Measurements from ENCODE around the gene AOPEP. TPM values are rescaled to one million over a fixed set of nuclear protein-coding genes. Genes with fewer than 3 reads are reported as not detected.
A peak's percentile ranks its signal among the peaks of the same experiment; 100 is the strongest.

Gene AOPEP
- total and polyA plus RNA-seq, 12 donors, result 110 to 250 (median 161) TPM

GRCh38 chr9:95129476-95130291 is 403.2 kb downstream of the AOPEP start:
- no peak for TF ChIP-seq CTCF (IDR thresholded peaks at IDR 0.05)
- H3K9me3 ChIP-seq, result no peaks in the 10 kb centered on the region
- peaks cover 0 to 9% (median 0%) of the 10 kb centered on the region in 9 donors for H3K36me3 ChIP-seq
- H3K27ac ChIP-seq, result no peak overlapping the region
- ATAC-seq (no peak), DNase-seq (no peak)
- H3K4me1 ChIP-seq, result peaks cover 0 to 11% (median 6%) of the 10 kb centered on the region in 9 donors
- H3K4me3 ChIP-seq, result no peak overlapping the region
- intact Hi-C loops (cut with DNase I), result loop anchor here in 7 of 10 donors (2.0 to 10.0 kb wide), 6 partner anchors 345 to 462 kb away; no protein-coding TSS in a partner anchor
- H3K27me3 ChIP-seq, result no peaks in the 10 kb centered on the region
- 94% methylated on average over 8 of the region's 8 CpGs for WGBS, 2 donors

GRCh38 chr9:95130484-95130883 is 404.0 kb downstream of the AOPEP start:
- peaks cover 0 to 10% (median 0%) of the 10 kb centered on the region in 9 donors for H3K36me3 ChIP-seq
- ATAC-seq, result no peak
- 86 to 92% methylated on average over 5 of the region's 5 CpGs for WGBS, 2 donors
- TF ChIP-seq CTCF (IDR thresholded peaks at IDR 0.05), result no peak
- no peak for DNase-seq
- H3K27me3 ChIP-seq, result no peaks in the 10 kb centered on the region
- H3K27ac ChIP-seq, result no peak overlapping the region
- intact Hi-C loops (cut with DNase I), result loop anchor here in 2 of 10 donors (2.0 to 5.0 kb wide), 2 partner anchors 348 to 463 kb away; no protein-coding TSS in a partner anchor
- peaks cover 0 to 11% (median 6%) of the 10 kb centered on the region in 9 donors for H3K4me1 ChIP-seq
- H3K9me3 ChIP-seq, result no peaks in the 10 kb centered on the region
- H3K4me3 ChIP-seq, result no peak overlapping the region

- intact Hi-C loops (cut with DNase I), result loop anchor here in 4 of 10 donors (1.0 to 5.0 kb wide), 3 partner anchors 348 to 464 kb away; no protein-coding TSS in a partner anchor
- 41 to 45% methylated on average over 7 of the region's 7 CpGs for WGBS, 2 donors
- TF ChIP-seq CTCF (IDR thresholded peaks at IDR 0.05), result peak; percentile 57 to 89 (median 85)
- ATAC-seq (peak in 7 of 8 donors; percentile 37 to 59 (median 43)), DNase-seq (peak; percentile 47 to 67)
- no peaks in the 10 kb centered on the region for H3K27me3 ChIP-seq
- peaks cover 0 to 10% (median 0%) of the 10 kb centered on the region in 9 donors for H3K36me3 ChIP-seq
- H3K4me1 ChIP-seq, result peaks cover 0 to 11% (median 6%) of the 10 kb centered on the region in 9 donors
- H3K9me3 ChIP-seq, result no peaks in the 10 kb centered on the region
- H3K27ac ChIP-seq, result no peak overlapping the region
- H3K4me3 ChIP-seq, result no peak overlapping the region
Measured at GRCh38 chr9:95131023-95131943, 404.8 kb downstream of the AOPEP start.
